Upper lobe of right lung (tissue), 1 donor: Measurements from ENCODE around the gene SWSAP1. TPM values are rescaled to one million over a fixed set of nuclear protein-coding genes. Genes with fewer than 3 reads are reported as not detected.

ENCODE experiments used
- ATAC-seq: fragments of 200-7000 bp; cut with Tn5 transposase; one replicate; pipeline ENCODE4 v1.9.1; 2020; ENCODE audit warnings: mild to moderate bottlenecking, moderate library complexity
- DNase-seq: peaks from one replicate; pipeline ENCODE4 v3.0.0-alpha.2; 2020
- H3K27ac ChIP-seq: fragments of 200-600 bp; one replicate; pipeline ENCODE4 v1.8.0; 2022
- H3K27me3 ChIP-seq: fragments of 200-600 bp; one replicate; pipeline ENCODE4 v1.8.0; 2022; ENCODE audit warnings: mild to moderate bottlenecking
- H3K36me3 ChIP-seq: fragments of 200-600 bp; one replicate; pipeline ENCODE4 v1.8.0; 2022
- H3K4me1 ChIP-seq: fragments of 200-600 bp; one replicate; pipeline ENCODE4 v1.8.0; 2022
- H3K4me3 ChIP-seq: fragments of 200-600 bp; one replicate; pipeline ENCODE4 v1.8.0; 2022; ENCODE audit warnings: mild to moderate bottlenecking
- H3K9me3 ChIP-seq: fragments of 200-600 bp; one replicate; pipeline ENCODE4 v1.8.0; 2022
- CTCF ChIP-seq: fragments of 200-600 bp; IDR thresholded peaks from one replicate; pipeline ENCODE4 v1.8.0; 2022; ENCODE audit warnings: antibody characterized with exemption
- intact Hi-C: fragments of 100-400 bp; cut with DNase I; formaldehyde crosslinking; loops from one replicate; pipeline ENCODE4 v1.11.0; 2022
- total RNA-seq: library from RNA; stranded (reverse); fragmentation: NEBNext Ultra II Directional; extraction: Animal tissue kit (Norgen Biotek cat#: 25700); gene quantifications from one replicate; pipeline ENCODE4 v1.2.1, GENCODE V29; 2021
- donor health status: DM: no; HTN: yes; CAD: no; lungs with severe emphysema.

SWSAP1 gene
- total RNA-seq, 1 donor from 2014 or later: 3.2 TPM

GRCh38 chr19:11418094-11418548, 43.7 kb downstream of the SWSAP1 start:
- intact Hi-C loops: no loop called here
- H3K27ac ChIP-seq: peak overlapping the region; percentile 71
- H3K4me1 ChIP-seq: peaks cover 33% of the 10 kb centered on the region
- H3K4me3 ChIP-seq: peak overlapping the region; percentile 56
- DNase-seq (no peak), ATAC-seq (no peak)
- TF ChIP-seq CTCF: no peak
- no peaks in the 10 kb centered on the region for H3K9me3 ChIP-seq
- no peaks in the 10 kb centered on the region for H3K36me3 ChIP-seq
- peaks cover 16% of the 10 kb centered on the region for H3K27me3 ChIP-seq

- Histone ChIP-seq H3K27ac (peak within 1 kb of the TSS; percentile 71), H3K36me3 (no peaks in the 10 kb centered on the region), H3K9me3 (no peaks in the 10 kb centered on the region), H3K4me3 (peak within 1 kb of the TSS; percentile 56), H3K27me3 (peaks cover 22% of the 10 kb centered on the region), H3K4me1 (peaks cover 33% of the 10 kb centered on the region)
- ATAC-seq (peak; percentile 71), DNase-seq (peak; percentile 85)
- intact Hi-C loops: no loop called here
- TF ChIP-seq CTCF: no peak
These were observed 44.4 kb downstream of the SWSAP1 start, which contains the start of gene RGL3 for GRCh38 chr19:11418549-11419506. TSS of gene RGL3 (minus strand) at chr19:11419314. CDS start at chr19:11419278, 36 bp downstream.

- Histone ChIP-seq H3K27me3 (peaks cover 27% of the 10 kb centered on the region), H3K4me3 (peak overlapping the region; percentile 36), H3K36me3 (no peaks in the 10 kb centered on the region), H3K27ac (peak overlapping the region; percentile 11), H3K9me3 (no peaks in the 10 kb centered on the region), H3K4me1 (peaks cover 33% of the 10 kb centered on the region)
- no peak for TF ChIP-seq CTCF
- DNase-seq: no peak
- intact Hi-C loops: no loop called here
- no peak for ATAC-seq
These were observed 46.2 kb downstream of the SWSAP1 start for GRCh38 chr19:11420429-11421370.

GRCh38 chr19:11421371-11422098, 47.1 kb downstream of the SWSAP1 start:
- no peaks in the 10 kb centered on the region for H3K9me3 ChIP-seq
- DNase-seq (peak; percentile 81), ATAC-seq (peak; percentile 52)
- no peak overlapping the region for H3K27ac ChIP-seq
- peaks cover 33% of the 10 kb centered on the region for H3K4me1 ChIP-seq
- H3K36me3 ChIP-seq: no peaks in the 10 kb centered on the region
- TF ChIP-seq CTCF: no peak
- H3K4me3 ChIP-seq: peak overlapping the region; percentile 39
- peaks cover 27% of the 10 kb centered on the region for H3K27me3 ChIP-seq
- intact Hi-C loops: no loop called here
